Small intestine (tissue), 7 donors: Measurements from ENCODE around the gene TFCP2L1. TPM values are rescaled to one million over a fixed set of nuclear protein-coding genes. Genes with fewer than 3 reads are reported as not detected.
A peak's percentile ranks its signal among the peaks of the same experiment; 100 is the strongest.

ENCODE experiments used
- DNase-seq, 2 donors: peaks; one replicate each; pipeline versions ENCODE4 v3.0.0 to v3.0.0-alpha.2; 2013
- FAIRE-seq: peaks from 2 replicates; lab custom pipeline; 2012; peaks lifted over from hg19 to GRCh38; lab: Jason Lieb, UNC
- H3K27ac ChIP-seq, 3 donors: one replicate each; pipeline ENCODE4 v1.5.1; 2013; ENCODE audit warnings: low read length in 2 of 3, mild to moderate bottlenecking in 2 of 3, control low read depth in 1 of 3, inconsistent platforms in 1 of 3, low read depth in 1 of 3, moderate library complexity in 1 of 3
- H3K27me3 ChIP-seq, 3 donors: one replicate each; pipeline ENCODE4 v1.6.1; 2013; ENCODE audit warnings: low read length in 3 of 3, inconsistent platforms in 1 of 3; ENCODE audit not compliant: control insufficient read depth in 3 of 3, insufficient read depth in 3 of 3
- H3K36me3 ChIP-seq, 3 donors: one replicate each; pipeline ENCODE4 v1.6.1; 2013; ENCODE audit warnings: low read length in 3 of 3, inconsistent platforms in 1 of 3, low read depth in 1 of 3, mild to moderate bottlenecking in 1 of 3, moderate library complexity in 1 of 3; ENCODE audit not compliant: control insufficient read depth in 3 of 3, insufficient read depth in 2 of 3
- H3K4me1 ChIP-seq, 3 donors: one replicate each; pipeline ENCODE4 v1.6.1; 2013; ENCODE audit warnings: low read length in 2 of 3, inconsistent platforms in 1 of 3, low read depth in 1 of 3, mild to moderate bottlenecking in 1 of 3, moderate library complexity in 1 of 3; ENCODE audit not compliant: control insufficient read depth in 3 of 3, insufficient read depth in 2 of 3
- H3K4me3 ChIP-seq, 3 donors: one replicate each; pipeline ENCODE4 v1.5.1; 2013; ENCODE audit warnings: low read length in 3 of 3, control low read depth in 1 of 3, inconsistent platforms in 1 of 3, low read depth in 1 of 3, mild to moderate bottlenecking in 1 of 3, moderate library complexity in 1 of 3
- H3K9me3 ChIP-seq, 2 donors: one replicate each; pipeline ENCODE4 v1.6.1; 2013; ENCODE audit warnings: low read depth in 1 of 2, low read length in 1 of 2; ENCODE audit not compliant: control insufficient read depth in 2 of 2, insufficient read depth in 1 of 2
- WGBS, 3 donors: extraction: QIAGEN DNeasy Blood & Tissue Kit; methylation state at CpG; one replicate each; pipeline ENCODE4 v1.1.7; 2013; 5-methylcytosine and 5-hydroxymethylcytosine counted together
- polyA plus RNA-seq, 4 donors: library from polyadenylated mRNA; stranded (reverse) in 3 of 4; unstranded in 1 of 4; fragments of 200-250 nt in 3 of 4; fragments of 120-200 nt in 1 of 4; gene quantifications; one replicate each; pipeline versions ENCODE4 v1.2.1 to v1.2.3, GENCODE V29; 2013
- donor health status: healthy with polysubstance abuse.
- donor health status: control.
- donor health status: control.
- donor health status: Bipolar disorder and iron deficiency.
- donor health status: healthy.

Gene TFCP2L1
- polyA plus RNA-seq, 4 donors, result under 0.01 to 0.66 (median 0.37) TPM

- DNase-seq (no peak), FAIRE-seq (no peak)
- H3K4me1 ChIP-seq, result no peaks in the 10 kb centered on the region
- H3K27ac ChIP-seq, result no peak overlapping the region
- no peak overlapping the region for H3K4me3 ChIP-seq
- no peaks in the 10 kb centered on the region for H3K36me3 ChIP-seq
- no peaks in the 10 kb centered on the region for H3K27me3 ChIP-seq
- H3K9me3 ChIP-seq, result no peaks in the 10 kb centered on the region
- WGBS, 3 donors, result 44 to 66% (median 53%) methylated on average over 5 of the region's 5 CpGs
These were observed 99.4 kb downstream of the TFCP2L1 start for GRCh38 chr2:121185571-121186074.

GRCh38 chr2:121185111-121185510, 99.9 kb downstream of the TFCP2L1 start:
- Histone ChIP-seq H3K27me3 (no peaks in the 10 kb centered on the region), H3K27ac (no peak overlapping the region), H3K4me1 (no peaks in the 10 kb centered on the region), H3K36me3 (no peaks in the 10 kb centered on the region), H3K9me3 (no peaks in the 10 kb centered on the region), H3K4me3 (no peak overlapping the region)
- DNase-seq, result no peak
- FAIRE-seq, result no peak
- 63 to 85% (median 70%) methylated on average over 10 of the region's 10 CpGs for WGBS, 3 donors

GRCh38 chr2:121184248-121184862, 100.6 kb downstream of the TFCP2L1 start:
- H3K27me3 ChIP-seq, result no peaks in the 10 kb centered on the region
- no peak overlapping the region for H3K4me3 ChIP-seq
- H3K4me1 ChIP-seq, result no peaks in the 10 kb centered on the region
- 52 to 63% (median 63%) methylated on average over 7 of the region's 7 CpGs for WGBS, 3 donors
- DNase-seq, result peak in 1 of 2 donors; percentile 27
- no peaks in the 10 kb centered on the region for H3K36me3 ChIP-seq
- FAIRE-seq, result no peak
- no peaks in the 10 kb centered on the region for H3K9me3 ChIP-seq
- H3K27ac ChIP-seq, result no peak overlapping the region

- DNase-seq, result no peak
- Histone ChIP-seq H3K9me3 (no peaks in the 10 kb centered on the region), H3K27ac (no peak overlapping the region), H3K4me3 (no peak overlapping the region), H3K27me3 (no peaks in the 10 kb centered on the region), H3K4me1 (no peaks in the 10 kb centered on the region), H3K36me3 (no peaks in the 10 kb centered on the region)
- FAIRE-seq, result no peak
- WGBS, 3 donors, result 57 to 74% (median 69%) methylated on average over 4 of the region's 4 CpGs
These were observed 102.5 kb downstream of the TFCP2L1 start for GRCh38 chr2:121182520-121182919.

- Histone ChIP-seq H3K4me1 (no peaks in the 10 kb centered on the region), H3K27me3 (no peaks in the 10 kb centered on the region), H3K27ac (no peak overlapping the region), H3K4me3 (no peak overlapping the region), H3K9me3 (no peaks in the 10 kb centered on the region), H3K36me3 (no peaks in the 10 kb centered on the region)
- FAIRE-seq (no peak), DNase-seq (no peak)
- 85 to 93% (median 89%) methylated on average over 10 of the region's 10 CpGs for WGBS, 3 donors
These were observed 105.5 kb downstream of the TFCP2L1 start for GRCh38 chr2:121179467-121179866.

- H3K36me3 ChIP-seq, result no peaks in the 10 kb centered on the region
- H3K9me3 ChIP-seq, result no peaks in the 10 kb centered on the region
- no peaks in the 10 kb centered on the region for H3K27me3 ChIP-seq
- no peak overlapping the region for H3K27ac ChIP-seq
- 90 to 94% (median 91%) methylated on average over 11 of the region's 11 CpGs for WGBS, 3 donors
- no peak for DNase-seq
- FAIRE-seq, result no peak
- no peaks in the 10 kb centered on the region for H3K4me1 ChIP-seq
- H3K4me3 ChIP-seq, result no peak overlapping the region
These were observed 106.3 kb downstream of the TFCP2L1 start for GRCh38 chr2:121178730-121179129.

GRCh38 chr2:121177896-121178295, 107.1 kb downstream of the TFCP2L1 start:
- Histone ChIP-seq H3K27me3 (no peaks in the 10 kb centered on the region), H3K9me3 (no peaks in the 10 kb centered on the region), H3K27ac (no peak overlapping the region), H3K4me3 (no peak overlapping the region), H3K36me3 (no peaks in the 10 kb centered on the region), H3K4me1 (no peaks in the 10 kb centered on the region)
- FAIRE-seq (no peak), DNase-seq (no peak)
- 74 to 95% (median 85%) methylated on average over 1 of the region's 1 CpG for WGBS, 3 donors

- Histone ChIP-seq H3K4me3 (no peak overlapping the region), H3K36me3 (no peaks in the 10 kb centered on the region), H3K9me3 (peaks cover 0 to 14% of the 10 kb centered on the region in 2 donors), H3K27me3 (peaks cover 0 to 2% (median 0%) of the 10 kb centered on the region in 3 donors), H3K4me1 (no peaks in the 10 kb centered on the region), H3K27ac (no peak overlapping the region)
- FAIRE-seq, result no peak
- WGBS, 3 donors, result 79 to 88% (median 87%) methylated on average over 10 of the region's 10 CpGs
- no peak for DNase-seq
These were observed 109.7 kb downstream of the TFCP2L1 start for GRCh38 chr2:121175326-121175725.

- no peaks in the 10 kb centered on the region for H3K36me3 ChIP-seq
- H3K27me3 ChIP-seq, result peaks cover 0 to 2% (median 0%) of the 10 kb centered on the region in 3 donors
- WGBS, 3 donors, result 88 to 89% (median 89%) methylated on average over 10 of the region's 10 CpGs
- DNase-seq (no peak), FAIRE-seq (no peak)
- H3K4me3 ChIP-seq, result no peak overlapping the region
- H3K9me3 ChIP-seq, result peaks cover 0 to 15% of the 10 kb centered on the region in 2 donors
- no peak overlapping the region for H3K27ac ChIP-seq
- no peaks in the 10 kb centered on the region for H3K4me1 ChIP-seq
These were observed 111.2 kb downstream of the TFCP2L1 start for GRCh38 chr2:121173806-121174205.
